Keratinocyte (primary cell): ENCODE measurements around the gene CHCHD10. TPM values are rescaled to one million over a fixed set of nuclear protein-coding genes. Genes with fewer than 3 reads are reported as not detected.

Experiments
- DNase-seq: peaks from one replicate; pipeline ENCODE4 v3.0.0-alpha.2; 2011; ENCODE audit warnings: low read depth, missing footprints, low spot score
- FAIRE-seq: peaks from 2 replicates; lab custom pipeline; 2011; peaks lifted over from hg19 to GRCh38; lab: Jason Lieb, UNC
- H2AFZ ChIP-seq: 2 replicates; pipeline ENCODE4 v1.6.0; 2012; ENCODE audit warnings: low read length, control low read depth, inconsistent platforms; ENCODE audit not compliant: control insufficient read depth
- H3K27ac ChIP-seq: 2 replicates; pipeline ENCODE4 v1.5.1; 2011; ENCODE audit warnings: low read length; ENCODE audit not compliant: control insufficient read depth, insufficient read depth
- H3K27me3 ChIP-seq: 3 replicates; pipeline ENCODE4 v1.6.0; 2011; ENCODE audit warnings: low read length; ENCODE audit not compliant: control insufficient read depth, insufficient read depth; ENCODE audit errors: extremely low read depth
- H3K36me3 ChIP-seq, 2 experiments: 2 replicates in 1 of 2; 3 replicates in 1 of 2; pipeline ENCODE4 v1.5.1; 2011; ENCODE audit warnings: low read length in 2 of 2, mild to moderate bottlenecking in 1 of 2; ENCODE audit not compliant: control insufficient read depth in 2 of 2, insufficient read depth in 2 of 2; ENCODE audit errors: extremely low read depth in 1 of 2
- H3K4me1 ChIP-seq: 3 replicates; pipeline ENCODE4 v1.5.1; 2011; ENCODE audit warnings: low read length; ENCODE audit not compliant: control insufficient read depth, insufficient read depth; ENCODE audit errors: extremely low read depth
- H3K4me2 ChIP-seq: 3 replicates; pipeline ENCODE4 v1.6.0; 2011; ENCODE audit warnings: low read depth, low read length; ENCODE audit not compliant: control insufficient read depth, insufficient read depth; ENCODE audit errors: extremely low read depth
- H3K4me3 ChIP-seq, 3 experiments: fragments of 200-600 bp in 1 of 3; sonication (generic) in 1 of 3; 2 replicates in 2 of 3; 3 replicates in 1 of 3; pipeline ENCODE4 v1.5.1; 2011 to 2016; ENCODE audit warnings: low read length in 3 of 3, mild to moderate bottlenecking in 3 of 3, control low read depth in 2 of 3, inconsistent platforms in 1 of 3, low read depth in 1 of 3, mixed read lengths in 1 of 3, mixed run types in 1 of 3, moderate library complexity in 1 of 3; ENCODE audit not compliant: control insufficient read depth in 2 of 3, insufficient read depth in 2 of 3; ENCODE audit errors: extremely low read depth in 1 of 3
- H3K79me2 ChIP-seq: 2 replicates; pipeline ENCODE4 v1.6.0; 2012; ENCODE audit warnings: low read length; ENCODE audit not compliant: control insufficient read depth, insufficient read depth
- H3K9ac ChIP-seq: 3 replicates; pipeline ENCODE4 v1.6.0; 2011; ENCODE audit warnings: low read length; ENCODE audit not compliant: control insufficient read depth, insufficient read depth; ENCODE audit errors: extremely low read depth
- H3K9me1 ChIP-seq: 3 replicates; pipeline ENCODE4 v1.6.0; 2011; ENCODE audit warnings: low read length; ENCODE audit not compliant: control insufficient read depth, insufficient read depth; ENCODE audit errors: extremely low read depth
- H3K9me3 ChIP-seq: 2 replicates; pipeline ENCODE4 v1.5.1; 2012; ENCODE audit warnings: low read depth, low read length; ENCODE audit not compliant: control insufficient read depth
- H4K20me1 ChIP-seq: 3 replicates; pipeline ENCODE4 v1.6.0; 2011; ENCODE audit warnings: low read length; ENCODE audit not compliant: control insufficient read depth, insufficient read depth; ENCODE audit errors: extremely low read depth
- EZH2 ChIP-seq: IDR thresholded peaks from one replicate; pipeline ENCODE4 v1.6.1; 2012; ENCODE audit warnings: inconsistent platforms, mild to moderate bottlenecking, low read length, moderate library complexity
- dilution Hi-C: fragments of 300-500 bp; cut with MboI; formaldehyde crosslinking; loops from one replicate; pipeline ENCODE4 v1.7.0; 2020; ENCODE audit warnings: low sequenced_read_pairs; ENCODE audit not compliant: extremely low pct_ligation_motif_present
- polyA plus RNA-seq, 5 experiments: library from polyadenylated mRNA; depleted of rRNA in 3 of 5; stranded (reverse) in 3 of 5; stranded (forward) in 1 of 5; unstranded in 1 of 5; fragments of >200 nt; gene quantifications; 1 replicate in 1 of 5; 2 replicates in 3 of 5; 3 replicates in 1 of 5; pipeline versions ENCODE4 v1.2.1 to v1.2.3, GENCODE V29; 2011 to 2012; ENCODE audit warnings: missing spikeins in 2 of 5, low read depth in 1 of 5, low replicate concordance in 1 of 5
- TF ChIP-seq, protein P1 (sequence below), 3 experiments: IDR thresholded peaks in 1 of 3; conservative IDR thresholded peaks in 1 of 3; optimal IDR thresholded peaks in 1 of 3; 2 replicates in 2 of 3; 3 replicates in 1 of 3; pipeline versions ENCODE3 to v1.5.1; 2011; ENCODE audit warnings: low read length in 3 of 3, mild to moderate bottlenecking in 3 of 3, moderate library complexity in 2 of 3, control low read depth in 1 of 3, inconsistent platforms in 1 of 3; ENCODE audit not compliant: insufficient read depth in 2 of 3; ENCODE audit errors: extremely low read depth in 1 of 3

Gene CHCHD10
- polyA plus RNA-seq, 1 donor (not counting 4 experiments of a cell fraction or from before 2014, with no cell fraction given), result 10.4 TPM

GRCh38 chr22:23779731-23780130 is 12.0 kb upstream of the CHCHD10 start:
- no peak for DNase-seq
- TF ChIP-seq EZH2, result no peak
- TF ChIP-seq, protein P1, sequence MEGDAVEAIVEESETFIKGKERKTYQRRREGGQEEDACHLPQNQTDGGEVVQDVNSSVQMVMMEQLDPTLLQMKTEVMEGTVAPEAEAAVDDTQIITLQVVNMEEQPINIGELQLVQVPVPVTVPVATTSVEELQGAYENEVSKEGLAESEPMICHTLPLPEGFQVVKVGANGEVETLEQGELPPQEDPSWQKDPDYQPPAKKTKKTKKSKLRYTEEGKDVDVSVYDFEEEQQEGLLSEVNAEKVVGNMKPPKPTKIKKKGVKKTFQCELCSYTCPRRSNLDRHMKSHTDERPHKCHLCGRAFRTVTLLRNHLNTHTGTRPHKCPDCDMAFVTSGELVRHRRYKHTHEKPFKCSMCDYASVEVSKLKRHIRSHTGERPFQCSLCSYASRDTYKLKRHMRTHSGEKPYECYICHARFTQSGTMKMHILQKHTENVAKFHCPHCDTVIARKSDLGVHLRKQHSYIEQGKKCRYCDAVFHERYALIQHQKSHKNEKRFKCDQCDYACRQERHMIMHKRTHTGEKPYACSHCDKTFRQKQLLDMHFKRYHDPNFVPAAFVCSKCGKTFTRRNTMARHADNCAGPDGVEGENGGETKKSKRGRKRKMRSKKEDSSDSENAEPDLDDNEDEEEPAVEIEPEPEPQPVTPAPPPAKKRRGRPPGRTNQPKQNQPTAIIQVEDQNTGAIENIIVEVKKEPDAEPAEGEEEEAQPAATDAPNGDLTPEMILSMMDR (optimal IDR thresholded peaks at IDR 0.05 in 1 of 3, IDR thresholded peaks at IDR 0.05 in 1 of 3, conservative IDR thresholded peaks at IDR 0.05 in 1 of 3; ENCODE audit: extremely low read depth in 1 of 3, insufficient read depth in 2 of 3, low read length in 3 of 3), result no peak
- Histone ChIP-seq H3K27ac (no peak overlapping the region), H4K20me1 (no peaks in the 10 kb centered on the region), H3K4me1 (peaks cover 15% of the 10 kb centered on the region), H3K9me3 (no peaks in the 10 kb centered on the region), H3K36me3 (no peaks in the 10 kb centered on the region), H2AFZ (no peak overlapping the region), H3K9me1 (no peaks in the 10 kb centered on the region), H3K9ac (no peak overlapping the region), H3K79me2 (no peaks in the 10 kb centered on the region), H3K4me2 (no peak overlapping the region), H3K27me3 (no peaks in the 10 kb centered on the region), H3K4me3 (no peak overlapping the region)
- dilution Hi-C loops, result no loop called here
- FAIRE-seq, result no peak

GRCh38 chr22:23779083-23779482 is 11.3 kb upstream of the CHCHD10 start:
- H3K9ac ChIP-seq, result no peak overlapping the region
- peaks cover 15% of the 10 kb centered on the region for H3K4me1 ChIP-seq
- peaks cover 1% of the 10 kb centered on the region for H3K27me3 ChIP-seq
- H3K36me3 ChIP-seq, result no peaks in the 10 kb centered on the region
- no peak for DNase-seq
- no peak overlapping the region for H3K4me2 ChIP-seq
- no peaks in the 10 kb centered on the region for H3K9me1 ChIP-seq
- dilution Hi-C loops, result no loop called here
- H3K27ac ChIP-seq, result no peak overlapping the region
- TF ChIP-seq, protein P1 (optimal IDR thresholded peaks at IDR 0.05 in 1 of 3, IDR thresholded peaks at IDR 0.05 in 1 of 3, conservative IDR thresholded peaks at IDR 0.05 in 1 of 3; ENCODE audit: extremely low read depth in 1 of 3, insufficient read depth in 2 of 3, low read length in 3 of 3), result no peak
- no peak for TF ChIP-seq EZH2
- H2AFZ ChIP-seq, result no peak overlapping the region
- no peaks in the 10 kb centered on the region for H3K79me2 ChIP-seq
- H3K4me3 ChIP-seq, result no peak overlapping the region
- FAIRE-seq, result no peak
- H4K20me1 ChIP-seq, result no peaks in the 10 kb centered on the region
- H3K9me3 ChIP-seq, result no peaks in the 10 kb centered on the region
